ENCODE measurements around the gene COMTD1. TPM values are rescaled to one million over a fixed set of nuclear protein-coding genes. Genes with fewer than 3 reads are reported as not detected.

The COMTD1 gene
- total and polyA plus RNA-seq, 10 of the 15 experiments (the other 5 are each of a cell fraction or from before 2014, with no cell fraction given), result 0.39 to 64.3 (median 26.0) TPM

DNA sequence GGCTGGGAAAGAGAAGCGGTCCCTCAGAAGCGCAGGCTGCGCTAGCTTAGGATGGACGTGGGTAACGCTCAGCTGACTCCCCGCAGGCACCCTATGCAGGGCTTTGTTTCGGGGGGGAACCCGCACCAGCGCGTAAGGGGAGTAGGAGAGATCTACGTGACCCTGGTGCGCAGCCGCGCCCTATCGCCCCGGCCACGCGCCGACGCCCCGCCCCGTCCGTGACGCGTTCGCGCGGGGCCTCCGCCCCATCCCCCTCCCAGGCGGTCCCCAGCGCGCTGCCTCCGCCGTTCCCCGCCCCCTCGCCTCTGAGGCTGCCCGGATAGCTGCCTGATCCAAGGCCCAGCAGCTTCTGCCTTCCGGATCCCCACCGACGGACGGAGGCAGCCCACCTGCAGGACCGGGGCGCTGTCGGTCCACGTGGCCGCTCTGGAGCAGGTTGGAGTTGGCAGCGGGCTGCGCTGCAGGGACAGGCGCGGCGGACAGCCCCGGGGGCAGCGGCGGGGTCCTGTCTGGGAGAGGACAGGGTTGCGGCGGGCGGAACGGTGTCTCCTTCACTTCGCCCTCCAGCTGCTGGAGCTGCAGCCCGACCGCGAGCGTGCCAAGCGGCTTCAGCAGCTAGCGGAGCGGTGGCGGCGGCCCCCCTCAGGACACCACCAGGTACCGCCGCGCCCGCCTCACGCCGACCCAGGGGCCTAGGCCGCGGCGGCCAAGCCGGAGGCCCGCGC lies 25.3 kb downstream of the COMTD1 start, which contains the start of gene VDAC2 (continued):
- TF ChIP-seq SUPT20H (IDR thresholded peaks at IDR 0.05; ENCODE audit: borderline replicate concordance, control insufficient read depth, low read depth, low read length) (no peak), ZNF207 (IDR thresholded peaks at IDR 0.05; ENCODE audit: borderline replicate concordance) (peak; percentile 91), ZNF384 (IDR thresholded peaks at IDR 0.05; ENCODE audit: borderline replicate concordance, low read depth, low read length) (no peak), IRF5 (IDR thresholded peaks at IDR 0.05; ENCODE audit: borderline replicate concordance) (peak; percentile 99), ZNF592 (IDR thresholded peaks at IDR 0.05) (peak; percentile 96), MTA2 (IDR thresholded peaks at IDR 0.05; ENCODE audit: low read depth) (no peak), YBX1 (IDR thresholded peaks at IDR 0.05) (no peak), ZBED1 (IDR thresholded peaks at IDR 0.05; ENCODE audit: borderline replicate concordance) (no peak; the same call in 1 of the 2 replicates), CREB1 (IDR thresholded peaks at IDR 0.05; ENCODE audit: low read depth) (peak; percentile 92), SMAD5 (IDR thresholded peaks at IDR 0.05; ENCODE audit: low read depth) (no peak), BMI1 (IDR thresholded peaks at IDR 0.05; ENCODE audit: borderline replicate concordance) (no peak; the same call in 1 of the 2 replicates), PAX5 (IDR thresholded peaks at IDR 0.05; ENCODE audit: borderline replicate concordance, low read depth, low read length) (peak; percentile 0; the same call in 1 of the 2 replicates), EED (IDR thresholded peaks at IDR 0.05; ENCODE audit: low read depth) (no peak), SREBF1 (IDR thresholded peaks at IDR 0.05; ENCODE audit: low read length) (no peak), MXI1 (IDR thresholded peaks at IDR 0.05; ENCODE audit: low read depth, low read length) (peak; percentile 76), CHD2 (IDR thresholded peaks at IDR 0.05; ENCODE audit: borderline replicate concordance, low read depth, low read length) (peak; percentile 92), CEBPZ (IDR thresholded peaks at IDR 0.05; ENCODE audit: low read depth, low read length) (no peak), FOXM1 (IDR thresholded peaks at IDR 0.05; ENCODE audit: low read depth, low read length) (no peak), RBBP5 (conservative IDR thresholded peaks at IDR 0.05) (no peak)
- TF ChIP-seq, protein P1, sequence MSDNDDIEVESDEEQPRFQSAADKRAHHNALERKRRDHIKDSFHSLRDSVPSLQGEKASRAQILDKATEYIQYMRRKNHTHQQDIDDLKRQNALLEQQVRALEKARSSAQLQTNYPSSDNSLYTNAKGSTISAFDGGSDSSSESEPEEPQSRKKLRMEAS (IDR thresholded peaks at IDR 0.05; ENCODE audit: low read depth, low read length), result peak; percentile 90
- TF ChIP-seq, protein P2, sequence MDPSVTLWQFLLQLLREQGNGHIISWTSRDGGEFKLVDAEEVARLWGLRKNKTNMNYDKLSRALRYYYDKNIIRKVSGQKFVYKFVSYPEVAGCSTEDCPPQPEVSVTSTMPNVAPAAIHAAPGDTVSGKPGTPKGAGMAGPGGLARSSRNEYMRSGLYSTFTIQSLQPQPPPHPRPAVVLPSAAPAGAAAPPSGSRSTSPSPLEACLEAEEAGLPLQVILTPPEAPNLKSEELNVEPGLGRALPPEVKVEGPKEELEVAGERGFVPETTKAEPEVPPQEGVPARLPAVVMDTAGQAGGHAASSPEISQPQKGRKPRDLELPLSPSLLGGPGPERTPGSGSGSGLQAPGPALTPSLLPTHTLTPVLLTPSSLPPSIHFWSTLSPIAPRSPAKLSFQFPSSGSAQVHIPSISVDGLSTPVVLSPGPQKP (IDR thresholded peaks at IDR 0.05; ENCODE audit: low read depth, low read length), result no peak

Data from GM12878 (cell line).